Coronary artery (tissue), 2 donors: ENCODE results near the gene MYL6.
A peak's percentile ranks its signal among the peaks of the same experiment; 100 is the strongest.

Source experiments
- DNase-seq: peaks from one replicate; pipeline ENCODE4 v3.0.0-alpha.2; 2017; ENCODE audit warnings: low spot score
- H3K27ac ChIP-seq, 2 donors: fragments of 200-600 bp; sonication (generic); one replicate each; pipeline ENCODE4 v1.5.1; 2016 to 2019
- H3K4me3 ChIP-seq: fragments of 200-600 bp; sonication (generic); 2 replicates; pipeline ENCODE4 v1.5.1; 2016; ENCODE audit warnings: mild to moderate bottlenecking, moderate library complexity
- CTCF ChIP-seq: fragments of 200-600 bp; sonication (generic); IDR thresholded peaks from one replicate; pipeline ENCODE4 v1.5.1; 2019; ENCODE audit warnings: antibody characterized with exemption

The MYL6 gene

GRCh38 chr12:56124133-56124532 lies 34.0 kb upstream of the MYL6 start:
- no peak for DNase-seq

GRCh38 chr12:56126732-56127239 lies 31.4 kb upstream of the MYL6 start:
- peak overlapping the region; percentile 61 for H3K4me3 ChIP-seq
- no peak for TF ChIP-seq CTCF
- DNase-seq, result no peak

More at GRCh38 chr12:56124133-56124532, 34.0 kb upstream of the MYL6 start:
- no peak overlapping the region for H3K27ac ChIP-seq
- TF ChIP-seq CTCF, result no peak
- H3K4me3 ChIP-seq, result no peak overlapping the region

GRCh38 chr12:56127485-56127887 lies 30.7 kb upstream of the MYL6 start:
- H3K4me3 ChIP-seq, result peak overlapping the region; percentile 61
- TF ChIP-seq CTCF, result no peak
- H3K27ac ChIP-seq, result peak overlapping the region; percentile 82 to 86
- DNase-seq, result no peak

More at GRCh38 chr12:56126732-56127239, 31.4 kb upstream of the MYL6 start:
- H3K27ac ChIP-seq, result peak overlapping the region; percentile 82 to 86

GRCh38 chr12:56127888-56128669 lies 30.1 kb upstream of the MYL6 start, which contains the start of gene ESYT1:
ESYT1 (plus strand) TSS chr12:56128267; CDS start chr12:56128320, 53 bp downstream.
- TF ChIP-seq CTCF, result no peak
- H3K27ac ChIP-seq, result peak within 1 kb of the TSS; percentile 91 to 98
- H3K4me3 ChIP-seq, result peak within 1 kb of the TSS; percentile 96
- peak; percentile 100 for DNase-seq

- TF ChIP-seq CTCF, result no peak
- Histone ChIP-seq H3K4me3 (peak overlapping the region; percentile 96), H3K27ac (peak overlapping the region; percentile 91 to 98)
- no peak for DNase-seq
Observed at GRCh38 chr12:56128670-56129205, 29.4 kb upstream of the MYL6 start.

- peak overlapping the region; percentile 96 for H3K4me3 ChIP-seq
- TF ChIP-seq CTCF, result no peak
- peak; percentile 83 for DNase-seq
- peak overlapping the region; percentile 91 to 98 for H3K27ac ChIP-seq
Observed at GRCh38 chr12:56129206-56129941, 28.8 kb upstream of the MYL6 start.
